Lung microvascular endothelial cell (primary cell): ENCODE data around the gene CLTB. TPM values are rescaled to one million over a fixed set of nuclear protein-coding genes. Genes with fewer than 3 reads are reported as not detected.

Experiments
- DNase-seq, 2 donors: peaks; one replicate each; pipeline versions ENCODE4 v3.0.0 to v3.0.0-alpha.2; 2010; ENCODE audit warnings: low read depth in 2 of 2
- total RNA-seq: library from RNA; depleted of rRNA; stranded (reverse); fragments of >200 nt; gene quantifications from 2 replicates; pipeline ENCODE4 v1.2.1, GENCODE V29; 2014

Gene CLTB
- total RNA-seq, 1 donor from 2014 or later: 171 TPM

- DNase-seq: no peak
Measured at GRCh38 chr5:176382721-176383120, 33.6 kb downstream of the CLTB start.

- no peak for DNase-seq
Measured at GRCh38 chr5:176381979-176382378, 34.4 kb downstream of the CLTB start.

- DNase-seq: no peak
Measured at GRCh38 chr5:176381423-176381822, 34.9 kb downstream of the CLTB start.

GRCh38 chr5:176379881-176380280 is 36.5 kb downstream of the CLTB start:
- no peak for DNase-seq

GRCh38 chr5:176373100-176373818 is 43.1 kb downstream of the CLTB start:
- DNase-seq: no peak

GRCh38 chr5:176371621-176372539 is 44.5 kb downstream of the CLTB start:
- peak in 1 of 2 donors; percentile 21 for DNase-seq

GRCh38 chr5:176369934-176370711 is 46.2 kb downstream of the CLTB start:
- DNase-seq: no peak

GRCh38 chr5:176368726-176369125 is 47.6 kb downstream of the CLTB start:
- no peak for DNase-seq

- peak in 1 of 2 donors; percentile 28 for DNase-seq
Measured at GRCh38 chr5:176366232-176366894, 50.0 kb downstream of the CLTB start.

GRCh38 chr5:176365351-176366231 is 50.7 kb downstream of the CLTB start, which contains the start of gene ARL10:
Gene ARL10, plus strand, starts transcription at chr5:176365487. Its CDS starts 77 bp downstream, at chr5:176365564.
- DNase-seq: peak; percentile 41 to 56

- DNase-seq: no peak
Measured at GRCh38 chr5:176364765-176365350, 51.5 kb downstream of the CLTB start.

- no peak for DNase-seq
Measured at GRCh38 chr5:176362233-176362490, 54.2 kb downstream of the CLTB start.

- DNase-seq: peak; percentile 94 to 95
Measured at GRCh38 chr5:176361437-176362232, 54.7 kb downstream of the CLTB start, which contains the start of gene KIAA1191. Gene KIAA1191, minus strand, starts transcription at chr5:176361764. Its CDS starts 2,256 bp downstream, at chr5:176359508.

GRCh38 chr5:176360894-176361436 is 55.4 kb downstream of the CLTB start:
- peak; percentile 25 to 28 for DNase-seq

GRCh38 chr5:176359658-176360057 is 56.7 kb downstream of the CLTB start:
- no peak for DNase-seq

- DNase-seq: no peak
Measured at GRCh38 chr5:176356179-176356566, 60.2 kb downstream of the CLTB start.

- DNase-seq: no peak
Measured at GRCh38 chr5:176355400-176356178, 60.8 kb downstream of the CLTB start.

GRCh38 chr5:176353533-176353932 is 62.8 kb downstream of the CLTB start:
- DNase-seq: no peak
